ENCODE results near the gene P3H4. TPM values are rescaled to one million over a fixed set of nuclear protein-coding genes. Genes with fewer than 3 reads are reported as not detected.

P3H4 gene
- total and polyA plus RNA-seq, 4 experiments from 2014 or later = 1.4 to 6.8 (median 5.1) TPM

GRCh38 chr17:41799366-41799765, 12.4 kb downstream of the P3H4 start:
- ChIA-PET CTCF (ENCODE audit: partially characterized antibody) (interaction anchor here (1.0 to 4.9 kb wide), 5 partner anchors 10 to 63 kb away, joined by 5 to 47 read pairs (median 30); partner anchors contain the start of genes FKBP10, HAP1, JUP and P3H4), POLR2A (ENCODE audit: partially characterized antibody) (no interaction called here)
- H3K4me1 Mint-ChIP-seq = peaks cover 1 to 11% (median 4%) of the 10 kb centered on the region in 4 donors
- H3K9me3 Mint-ChIP-seq = no peaks in the 10 kb centered on the region
- H3K27me3 Mint-ChIP-seq = peaks cover 0 to 3% of the 10 kb centered on the region in 2 donors
- H3K36me3 Mint-ChIP-seq = no peaks in the 10 kb centered on the region
- Histone ChIP-seq H3K9me3 (ENCODE audit: control insufficient read depth in 1 of 2, low read length in 2 of 2) (no peaks in the 10 kb centered on the region), H3K4me1 (ENCODE audit: insufficient read depth, low read length) (no peaks in the 10 kb centered on the region), H3K27me3 (ENCODE audit: insufficient read depth, low read length) (no peaks in the 10 kb centered on the region), H3K27ac (ENCODE audit: low read depth, low read length) (no peak overlapping the region), H3K36me3 (ENCODE audit: insufficient read depth, low read length) (no peaks in the 10 kb centered on the region), H3K4me3 (ENCODE audit: low read length in 2 of 2) (no peak overlapping the region)
- no peak overlapping the region for H3K4me3 Mint-ChIP-seq
- peak overlapping the region in 1 of 7 donors; percentile 60 for H3K27ac Mint-ChIP-seq
- intact Hi-C loops (cut with micrococcal nuclease) = no loop called here
- DNase-seq = no peak

- H3K4me3 Mint-ChIP-seq = no peak overlapping the region
- ChIA-PET POLR2A (ENCODE audit: partially characterized antibody) (no interaction called here), CTCF (ENCODE audit: partially characterized antibody) (no interaction called here)
- H3K36me3 ChIP-seq (ENCODE audit: insufficient read depth, low read length) = no peaks in the 10 kb centered on the region
- H3K9me3 Mint-ChIP-seq = no peaks in the 10 kb centered on the region
- H3K27ac Mint-ChIP-seq = no peak overlapping the region
- H3K4me1 ChIP-seq (ENCODE audit: insufficient read depth, low read length) = no peaks in the 10 kb centered on the region
- no peaks in the 10 kb centered on the region for H3K36me3 Mint-ChIP-seq
- peaks cover 0 to 3% of the 10 kb centered on the region in 2 donors for H3K27me3 Mint-ChIP-seq
- DNase-seq = no peak
- H3K27ac ChIP-seq (ENCODE audit: low read depth, low read length) = no peak overlapping the region
- peaks cover 1 to 6% (median 4%) of the 10 kb centered on the region in 4 donors for H3K4me1 Mint-ChIP-seq
- H3K27me3 ChIP-seq (ENCODE audit: insufficient read depth, low read length) = no peaks in the 10 kb centered on the region
- no peaks in the 10 kb centered on the region for H3K9me3 ChIP-seq (ENCODE audit: control insufficient read depth in 1 of 2, low read length in 2 of 2)
- intact Hi-C loops (cut with micrococcal nuclease) = no loop called here
- no peak overlapping the region for H3K4me3 ChIP-seq (ENCODE audit: low read length in 2 of 2)
Measured at GRCh38 chr17:41797377-41797776, 14.4 kb downstream of the P3H4 start.

- H3K27me3 Mint-ChIP-seq = peaks cover 0 to 3% of the 10 kb centered on the region in 2 donors
- no peaks in the 10 kb centered on the region for H3K36me3 Mint-ChIP-seq
- H3K27me3 ChIP-seq (ENCODE audit: insufficient read depth, low read length) = no peaks in the 10 kb centered on the region
- no peak for DNase-seq
- H3K4me3 ChIP-seq (ENCODE audit: low read length in 2 of 2) = no peak overlapping the region
- H3K27ac Mint-ChIP-seq = no peak overlapping the region
- ChIA-PET CTCF (ENCODE audit: partially characterized antibody) (interaction anchor here (1.9 kb wide), 1 partner anchor 11 kb away, joined by 6 read pairs; no protein-coding TSS in a partner anchor), POLR2A (ENCODE audit: partially characterized antibody) (no interaction called here)
- no peaks in the 10 kb centered on the region for H3K4me1 ChIP-seq (ENCODE audit: insufficient read depth, low read length)
- H3K4me3 Mint-ChIP-seq = no peak overlapping the region
- H3K27ac ChIP-seq (ENCODE audit: low read depth, low read length) = no peak overlapping the region
- no peaks in the 10 kb centered on the region for H3K9me3 ChIP-seq (ENCODE audit: control insufficient read depth in 1 of 2, low read length in 2 of 2)
- H3K9me3 Mint-ChIP-seq = no peaks in the 10 kb centered on the region
- intact Hi-C loops (cut with micrococcal nuclease) = no loop called here
- H3K36me3 ChIP-seq (ENCODE audit: insufficient read depth, low read length) = no peaks in the 10 kb centered on the region
- peaks cover 0 to under 1% (median under 1%) of the 10 kb centered on the region in 4 donors for H3K4me1 Mint-ChIP-seq
Measured at GRCh38 chr17:41796121-41796895, 15.4 kb downstream of the P3H4 start.

- Histone ChIP-seq H3K27me3 (ENCODE audit: insufficient read depth, low read length) (no peaks in the 10 kb centered on the region), H3K27ac (ENCODE audit: low read depth, low read length) (no peak overlapping the region), H3K4me3 (ENCODE audit: low read length in 2 of 2) (no peak overlapping the region), H3K36me3 (ENCODE audit: insufficient read depth, low read length) (no peaks in the 10 kb centered on the region), H3K9me3 (ENCODE audit: control insufficient read depth in 1 of 2, low read length in 2 of 2) (no peaks in the 10 kb centered on the region), H3K4me1 (ENCODE audit: insufficient read depth, low read length) (no peaks in the 10 kb centered on the region)
- intact Hi-C loops (cut with micrococcal nuclease) = no loop called here
- Mint-ChIP-seq H3K36me3 (no peaks in the 10 kb centered on the region), H3K27ac (no peak overlapping the region), H3K9me3 (no peaks in the 10 kb centered on the region), H3K4me1 (peaks cover 3 to 8% (median 4%) of the 10 kb centered on the region in 4 donors), H3K4me3 (no peak overlapping the region), H3K27me3 (peaks cover 3% of the 10 kb centered on the region in 2 donors)
- ChIA-PET CTCF (ENCODE audit: partially characterized antibody) (no interaction called here), POLR2A (ENCODE audit: partially characterized antibody) (no interaction called here)
- no peak for DNase-seq
Measured at GRCh38 chr17:41794540-41794975, 17.2 kb downstream of the P3H4 start.

- no peaks in the 10 kb centered on the region for H3K27me3 ChIP-seq (ENCODE audit: insufficient read depth, low read length)
- Mint-ChIP-seq H3K36me3 (no peaks in the 10 kb centered on the region), H3K9me3 (no peaks in the 10 kb centered on the region), H3K27ac (no peak overlapping the region), H3K4me1 (peaks cover 3 to 8% (median 5%) of the 10 kb centered on the region in 4 donors), H3K4me3 (no peak overlapping the region), H3K27me3 (peaks cover 0 to 3% of the 10 kb centered on the region in 2 donors)
- no peak overlapping the region for H3K27ac ChIP-seq (ENCODE audit: low read depth, low read length)
- no peak for DNase-seq
- no peaks in the 10 kb centered on the region for H3K36me3 ChIP-seq (ENCODE audit: insufficient read depth, low read length)
- H3K4me1 ChIP-seq (ENCODE audit: insufficient read depth, low read length) = no peaks in the 10 kb centered on the region
- ChIA-PET POLR2A (ENCODE audit: partially characterized antibody) (no interaction called here), CTCF (ENCODE audit: partially characterized antibody) (no interaction called here)
- no peaks in the 10 kb centered on the region for H3K9me3 ChIP-seq (ENCODE audit: control insufficient read depth in 1 of 2, low read length in 2 of 2)
- H3K4me3 ChIP-seq (ENCODE audit: low read length in 2 of 2) = no peak overlapping the region
- intact Hi-C loops (cut with micrococcal nuclease) = no loop called here
Measured at GRCh38 chr17:41793784-41794539, 17.8 kb downstream of the P3H4 start.

GRCh38 chr17:41792845-41793783, 18.6 kb downstream of the P3H4 start:
- no peak overlapping the region for H3K27ac Mint-ChIP-seq
- H3K9me3 Mint-ChIP-seq = no peaks in the 10 kb centered on the region
- Histone ChIP-seq H3K36me3 (ENCODE audit: insufficient read depth, low read length) (no peaks in the 10 kb centered on the region), H3K4me3 (ENCODE audit: low read length in 2 of 2) (no peak overlapping the region), H3K9me3 (ENCODE audit: control insufficient read depth in 1 of 2, low read length in 2 of 2) (no peaks in the 10 kb centered on the region), H3K27me3 (ENCODE audit: insufficient read depth, low read length) (no peaks in the 10 kb centered on the region), H3K27ac (ENCODE audit: low read depth, low read length) (no peak overlapping the region), H3K4me1 (ENCODE audit: insufficient read depth, low read length) (no peaks in the 10 kb centered on the region)
- intact Hi-C loops (cut with micrococcal nuclease) = no loop called here
- no peak for DNase-seq
- peaks cover 3 to 16% (median 7%) of the 10 kb centered on the region in 4 donors for H3K4me1 Mint-ChIP-seq
- H3K27me3 Mint-ChIP-seq = peaks cover 0 to 3% of the 10 kb centered on the region in 2 donors
- no peak overlapping the region for H3K4me3 Mint-ChIP-seq
- CTCF ChIA-PET (ENCODE audit: partially characterized antibody) = no interaction called here
- POLR2A ChIA-PET (ENCODE audit: partially characterized antibody) = no interaction called here
- H3K36me3 Mint-ChIP-seq = no peaks in the 10 kb centered on the region
